Astrocyte of the cerebellum (primary cell): ENCODE measurements around the gene PDZD2.

Experiments
- DNase-seq: peaks from one replicate; pipeline ENCODE4 v3.0.0-alpha.2; 2011; ENCODE audit warnings: low read depth
- H3K4me3 ChIP-seq: 2 replicates; pipeline ENCODE4 v1.5.1; 2011; ENCODE audit warnings: mild to moderate bottlenecking, low read depth, low read length, moderate library complexity
- in situ Hi-C: cut with HindIII; loops from 2 replicates; pipeline ENCODE4 v1.10.0; 2017; ENCODE audit warnings: low sequenced_read_pairs
- TF ChIP-seq, protein P1 (sequence below): IDR thresholded peaks from 2 replicates; pipeline ENCODE4 v1.5.1; 2012; ENCODE audit warnings: low read length, low read depth, moderate library complexity, mild to moderate bottlenecking; ENCODE audit errors: missing control alignments

The PDZD2 gene

DNA sequence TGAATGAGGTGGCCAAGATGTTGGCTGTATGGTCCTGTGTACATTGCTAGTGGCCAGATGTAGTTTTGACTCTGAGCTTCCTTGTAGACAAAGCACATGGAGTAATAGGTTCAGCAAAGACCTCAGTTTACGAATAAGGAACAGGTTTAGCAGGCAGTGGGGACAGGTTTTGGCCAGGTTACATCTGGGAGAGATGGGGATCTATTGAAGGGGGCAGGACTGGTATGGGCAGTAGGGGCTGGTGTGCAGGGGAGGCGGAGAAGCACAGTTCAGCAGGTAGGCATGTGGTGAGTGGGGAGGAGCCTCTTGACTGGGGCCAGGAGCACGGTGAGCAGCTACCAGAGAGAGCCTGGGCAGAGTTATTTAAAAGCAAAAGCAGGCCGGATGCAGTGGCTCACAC is 67.3 kb downstream of the PDZD2 start:
- TF ChIP-seq, protein P1, sequence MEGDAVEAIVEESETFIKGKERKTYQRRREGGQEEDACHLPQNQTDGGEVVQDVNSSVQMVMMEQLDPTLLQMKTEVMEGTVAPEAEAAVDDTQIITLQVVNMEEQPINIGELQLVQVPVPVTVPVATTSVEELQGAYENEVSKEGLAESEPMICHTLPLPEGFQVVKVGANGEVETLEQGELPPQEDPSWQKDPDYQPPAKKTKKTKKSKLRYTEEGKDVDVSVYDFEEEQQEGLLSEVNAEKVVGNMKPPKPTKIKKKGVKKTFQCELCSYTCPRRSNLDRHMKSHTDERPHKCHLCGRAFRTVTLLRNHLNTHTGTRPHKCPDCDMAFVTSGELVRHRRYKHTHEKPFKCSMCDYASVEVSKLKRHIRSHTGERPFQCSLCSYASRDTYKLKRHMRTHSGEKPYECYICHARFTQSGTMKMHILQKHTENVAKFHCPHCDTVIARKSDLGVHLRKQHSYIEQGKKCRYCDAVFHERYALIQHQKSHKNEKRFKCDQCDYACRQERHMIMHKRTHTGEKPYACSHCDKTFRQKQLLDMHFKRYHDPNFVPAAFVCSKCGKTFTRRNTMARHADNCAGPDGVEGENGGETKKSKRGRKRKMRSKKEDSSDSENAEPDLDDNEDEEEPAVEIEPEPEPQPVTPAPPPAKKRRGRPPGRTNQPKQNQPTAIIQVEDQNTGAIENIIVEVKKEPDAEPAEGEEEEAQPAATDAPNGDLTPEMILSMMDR, result no peak
- no peak for DNase-seq
- no peak overlapping the region for H3K4me3 ChIP-seq
- in situ Hi-C loops, result no loop called here

DNA sequence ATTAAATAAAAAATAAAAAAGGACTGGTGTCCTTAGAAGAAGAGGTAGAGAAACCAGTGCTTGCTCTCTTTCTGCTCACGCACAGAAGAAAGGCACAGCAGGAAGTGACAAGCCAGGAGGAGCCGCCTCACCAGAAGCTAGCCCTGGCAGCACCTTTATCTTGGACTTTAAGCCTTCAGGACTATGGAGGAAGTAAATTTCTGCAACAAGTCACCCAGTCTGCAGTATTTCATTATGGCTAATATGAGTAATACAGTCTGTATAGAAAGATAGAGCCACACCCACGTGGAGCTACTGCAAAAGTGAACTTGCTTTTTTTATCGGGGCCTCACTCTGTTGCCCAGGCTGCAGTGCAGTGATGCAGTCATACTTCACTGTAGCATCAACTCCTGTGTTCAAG is 68.4 kb downstream of the PDZD2 start:
- in situ Hi-C loops, result no loop called here
- no peak overlapping the region for H3K4me3 ChIP-seq
- TF ChIP-seq, protein P1, result no peak
- no peak for DNase-seq

DNA sequence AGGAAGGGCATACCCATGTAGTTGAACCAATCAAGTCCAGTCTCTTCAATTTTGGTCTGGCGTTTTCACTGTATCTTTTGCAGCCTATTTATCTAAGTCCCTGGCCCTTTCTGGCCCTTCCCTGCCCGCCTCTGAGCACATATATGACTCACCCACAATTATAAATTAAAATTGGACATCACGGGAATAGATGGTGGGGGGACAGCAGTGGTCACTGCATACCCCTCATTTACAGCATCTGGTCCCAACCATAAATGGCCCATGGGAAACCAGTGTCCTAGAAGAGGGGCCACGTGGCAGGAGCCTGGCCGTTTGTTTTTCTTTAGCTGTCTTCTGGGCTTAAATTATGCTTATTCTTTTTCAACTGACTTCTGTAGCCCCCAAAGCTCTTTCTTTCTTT is 69.2 kb downstream of the PDZD2 start:
- no peak for DNase-seq
- no peak overlapping the region for H3K4me3 ChIP-seq
- TF ChIP-seq, protein P1, result no peak
- in situ Hi-C loops, result no loop called here

DNA sequence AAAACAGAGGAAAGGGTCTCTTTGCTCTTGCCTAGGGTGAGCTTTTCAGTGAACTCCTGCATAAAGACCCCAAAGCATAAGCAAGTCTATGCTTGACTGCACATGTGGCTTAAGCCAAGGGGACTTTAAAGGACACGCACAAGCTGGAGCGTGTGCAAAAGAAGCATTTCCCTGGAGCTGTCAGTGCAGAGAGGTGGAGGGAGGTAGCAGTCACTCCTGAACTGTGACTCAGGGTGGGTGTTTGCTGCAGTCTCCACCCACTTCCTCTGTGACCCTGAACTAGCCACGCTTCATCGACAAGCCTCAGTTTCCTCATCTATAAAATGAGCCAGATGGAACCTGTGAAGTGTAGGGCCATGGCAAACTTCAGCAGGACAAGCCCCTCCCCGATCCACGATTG is 72.4 kb downstream of the PDZD2 start:
- H3K4me3 ChIP-seq, result no peak overlapping the region
- in situ Hi-C loops, result no loop called here
- DNase-seq, result no peak
- TF ChIP-seq, protein P1, result no peak

DNA sequence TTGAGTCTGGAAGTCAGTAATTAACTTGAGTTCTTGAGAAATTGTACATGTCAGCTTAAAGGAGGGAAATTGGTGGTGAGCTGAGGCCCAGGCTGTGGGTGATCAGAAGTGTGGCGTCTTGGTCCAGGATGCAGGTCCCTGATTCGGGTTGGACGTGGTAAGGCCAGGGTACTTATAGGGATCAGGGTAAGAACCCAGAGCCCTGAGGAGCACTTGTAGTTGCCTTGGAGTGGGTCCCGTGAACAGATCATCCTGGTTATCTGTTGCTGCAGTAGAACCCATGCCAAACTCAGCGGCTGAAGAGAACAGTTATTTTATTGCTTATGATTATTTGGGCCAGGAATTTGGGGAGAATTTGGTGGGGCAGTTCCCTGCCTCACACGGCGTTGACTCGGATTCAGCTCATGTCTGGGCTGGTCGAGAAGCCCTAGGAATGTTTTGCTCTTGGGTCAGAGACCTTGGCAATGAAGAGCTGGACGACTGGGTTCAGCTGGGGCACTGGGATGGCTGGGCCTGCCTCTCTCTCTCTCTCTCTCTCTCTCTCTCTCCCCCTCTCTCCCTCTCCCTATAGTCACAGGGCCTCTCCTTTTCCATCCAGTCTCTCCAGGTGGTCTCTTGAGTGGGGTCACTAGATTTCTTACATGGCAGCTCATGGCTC is 73.1 kb downstream of the PDZD2 start:
- in situ Hi-C loops, result no loop called here
- TF ChIP-seq, protein P1, result no peak
- no peak for DNase-seq
- H3K4me3 ChIP-seq, result no peak overlapping the region

DNA sequence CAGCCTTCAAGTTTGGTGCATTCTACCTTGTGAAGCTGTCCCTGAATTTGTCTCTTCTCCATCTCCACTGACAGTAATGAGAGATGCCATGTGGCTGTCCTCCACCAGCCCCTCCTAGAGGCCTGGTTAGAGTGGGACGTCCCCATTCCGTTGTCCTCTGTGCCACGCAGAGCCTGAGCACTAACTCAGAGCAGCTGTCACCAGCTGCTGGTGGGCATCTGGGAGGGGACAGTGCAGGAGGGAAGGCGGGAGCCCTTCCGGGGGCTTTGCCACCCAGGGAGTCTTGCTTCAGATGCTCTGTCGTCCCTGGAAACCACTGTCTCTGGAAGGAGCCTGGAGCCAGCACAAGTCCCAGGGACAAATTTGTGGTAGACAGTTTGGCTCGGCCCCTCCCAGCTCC is 78.6 kb downstream of the PDZD2 start:
- DNase-seq, result no peak
- in situ Hi-C loops, result no loop called here
- H3K4me3 ChIP-seq, result no peak overlapping the region
- TF ChIP-seq, protein P1, result no peak
